ENCODE data around the gene ZNF362. TPM values are rescaled to one million over a fixed set of nuclear protein-coding genes. Genes with fewer than 3 reads are reported as not detected.

Gene ZNF362
- total and polyA plus RNA-seq, 2 of the 13 experiments (the other 11 are each of a cell fraction or from before 2014, with no cell fraction given) = 8.3 to 14.2 TPM

DNA sequence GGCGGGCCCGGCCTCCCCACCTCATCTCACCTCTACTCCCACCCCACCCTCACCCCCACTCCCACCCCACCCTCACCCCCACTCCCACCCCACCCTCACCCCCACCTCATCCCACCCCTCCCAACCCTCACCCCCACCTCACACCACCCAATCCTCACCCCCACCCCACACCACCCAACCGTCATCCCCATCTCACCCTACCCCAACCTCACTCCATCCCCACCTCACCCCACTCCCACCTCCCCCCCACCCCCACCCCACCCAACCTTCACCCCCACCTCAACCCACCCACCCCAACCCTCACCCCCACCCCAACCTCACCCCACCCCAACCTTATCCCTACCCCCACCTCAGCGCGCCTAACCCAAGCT, 51.2 kb downstream of the ZNF362 start:
- no peaks in the 10 kb centered on the region for H3K9me3 ChIP-seq (ENCODE audit: low read length)
- H3K4me2 ChIP-seq (ENCODE audit: low read depth, low read length) = no peak overlapping the region
- H3K36me3 ChIP-seq (replicated peaks in 1 of 2; ENCODE audit: control insufficient read depth in 1 of 2, insufficient read depth in 2 of 2, low read length in 2 of 2) = no peaks in the 10 kb centered on the region
- no peak overlapping the region for H2AFZ ChIP-seq (ENCODE audit: low read length)
- ATAC-seq (no peak), DNase-seq (ENCODE audit: low spot score) (no peak), FAIRE-seq (no peak)
- H4K20me1 ChIP-seq (ENCODE audit: insufficient read depth, low read length) = no peaks in the 10 kb centered on the region
- no peaks in the 10 kb centered on the region for H3K79me2 ChIP-seq (ENCODE audit: insufficient read depth, low read length)
- 88% methylated on average over 5 of the region's 5 CpGs for WGBS (ENCODE audit: low lambda C conversion rate)
- H3K27me3 ChIP-seq (ENCODE audit: control insufficient read depth in 1 of 2, insufficient read depth in 2 of 2, low read length in 2 of 2) = peaks cover 0 to 9% of the 10 kb centered on the region in 2 experiments; a peak in 2 of 5 replicates
- H3K4me1 ChIP-seq (ENCODE audit: insufficient read depth, low read length) = 0 out of 2 replicates have a peak, but pooled peaks cover 5% of the 10 kb centered on the region
- no peak overlapping the region for H3K27ac ChIP-seq (ENCODE audit: extremely low read length, insufficient read depth, low read length)
- no peak overlapping the region for H3K4me3 ChIP-seq (replicated peaks in 1 of 3; ENCODE audit: insufficient read depth in 1 of 3, low read depth in 2 of 3, low read length in 3 of 3)
- in situ Hi-C loops (cut with HindIII; ENCODE audit: extremely low pct_ligation_motif_present, low pct_unique_long_range_greater_than_20kb) (no loop called here), intact Hi-C loops (cut with micrococcal nuclease; ENCODE audit: unreplicated experiment) (no loop called here)
- ChIA-PET POLR2A (no interaction called here), CTCF (ENCODE audit: low intra/inter-chr PET ratio, low total read pairs) (no interaction called here)
- BruUV-seq (replicated peaks) = no TSS peak
- no peak overlapping the region for H3K9ac ChIP-seq (ENCODE audit: insufficient read depth, low read depth, low read length)
- no peak for TF ChIP-seq ZNF350 (CRISPR knock-in tag; IDR thresholded peaks at IDR 0.05; ENCODE audit: borderline replicate concordance, low read depth)
- TF ChIP-seq ZEB1 (IDR thresholded peaks at IDR 0.05; ENCODE audit: insufficient replicate concordance, low read depth) = no peak
- no peak for TF ChIP-seq CEBPZ (IDR thresholded peaks at IDR 0.05; ENCODE audit: low read length)
- TF ChIP-seq ZSCAN20 (CRISPR knock-in tag; IDR thresholded peaks at IDR 0.05; ENCODE audit: borderline replicate concordance) = no peak
- TF ChIP-seq ZNF891 (CRISPR knock-in tag; IDR thresholded peaks at IDR 0.05) = no peak
- TF ChIP-seq NCOR1 (IDR thresholded peaks at IDR 0.05; ENCODE audit: borderline replicate concordance, low read length) = no peak
- no peak for TF ChIP-seq POGK (CRISPR knock-in tag; conservative IDR thresholded peaks at IDR 0.05)
- no peak for TF ChIP-seq ZBTB34 (CRISPR knock-in tag; IDR thresholded peaks at IDR 0.05)
- no peak for TF ChIP-seq ZNF562 (CRISPR knock-in tag; IDR thresholded peaks at IDR 0.05; ENCODE audit: borderline replicate concordance)
- TF ChIP-seq, protein P1, sequence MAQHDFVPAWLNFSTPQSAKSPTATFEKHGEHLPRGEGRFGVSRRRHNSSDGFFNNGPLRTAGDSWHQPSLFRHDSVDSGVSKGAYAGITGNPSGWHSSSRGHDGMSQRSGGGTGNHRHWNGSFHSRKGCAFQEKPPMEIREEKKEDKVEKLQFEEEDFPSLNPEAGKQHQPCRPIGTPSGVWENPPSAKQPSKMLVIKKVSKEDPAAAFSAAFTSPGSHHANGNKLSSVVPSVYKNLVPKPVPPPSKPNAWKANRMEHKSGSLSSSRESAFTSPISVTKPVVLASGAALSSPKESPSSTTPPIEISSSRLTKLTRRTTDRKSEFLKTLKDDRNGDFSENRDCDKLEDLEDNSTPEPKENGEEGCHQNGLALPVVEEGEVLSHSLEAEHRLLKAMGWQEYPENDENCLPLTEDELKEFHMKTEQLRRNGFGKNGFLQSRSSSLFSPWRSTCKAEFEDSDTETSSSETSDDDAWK (CRISPR knock-in tag; IDR thresholded peaks at IDR 0.05) = no peak
- TF ChIP-seq, protein P2, sequence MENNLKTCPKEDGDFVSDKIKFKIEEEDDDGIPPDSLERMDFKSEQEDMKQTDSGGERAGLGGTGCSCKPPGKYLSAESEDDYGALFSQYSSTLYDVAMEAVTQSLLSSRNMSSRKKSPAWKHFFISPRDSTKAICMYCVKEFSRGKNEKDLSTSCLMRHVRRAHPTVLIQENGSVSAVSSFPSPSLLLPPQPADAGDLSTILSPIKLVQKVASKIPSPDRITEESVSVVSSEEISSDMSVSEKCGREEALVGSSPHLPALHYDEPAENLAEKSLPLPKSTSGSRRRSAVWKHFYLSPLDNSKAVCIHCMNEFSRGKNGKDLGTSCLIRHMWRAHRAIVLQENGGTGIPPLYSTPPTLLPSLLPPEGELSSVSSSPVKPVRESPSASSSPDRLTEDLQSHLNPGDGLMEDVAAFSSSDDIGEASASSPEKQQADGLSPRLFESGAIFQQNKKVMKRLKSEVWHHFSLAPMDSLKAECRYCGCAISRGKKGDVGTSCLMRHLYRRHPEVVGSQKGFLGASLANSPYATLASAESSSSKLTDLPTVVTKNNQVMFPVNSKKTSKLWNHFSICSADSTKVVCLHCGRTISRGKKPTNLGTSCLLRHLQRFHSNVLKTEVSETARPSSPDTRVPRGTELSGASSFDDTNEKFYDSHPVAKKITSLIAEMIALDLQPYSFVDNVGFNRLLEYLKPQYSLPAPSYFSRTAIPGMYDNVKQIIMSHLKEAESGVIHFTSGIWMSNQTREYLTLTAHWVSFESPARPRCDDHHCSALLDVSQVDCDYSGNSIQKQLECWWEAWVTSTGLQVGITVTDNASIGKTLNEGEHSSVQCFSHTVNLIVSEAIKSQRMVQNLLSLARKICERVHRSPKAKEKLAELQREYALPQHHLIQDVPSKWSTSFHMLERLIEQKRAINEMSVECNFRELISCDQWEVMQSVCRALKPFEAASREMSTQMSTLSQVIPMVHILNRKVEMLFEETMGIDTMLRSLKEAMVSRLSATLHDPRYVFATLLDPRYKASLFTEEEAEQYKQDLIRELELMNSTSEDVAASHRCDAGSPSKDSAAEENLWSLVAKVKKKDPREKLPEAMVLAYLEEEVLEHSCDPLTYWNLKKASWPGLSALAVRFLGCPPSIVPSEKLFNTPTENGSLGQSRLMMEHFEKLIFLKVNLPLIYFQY (CRISPR knock-in tag; IDR thresholded peaks at IDR 0.05; ENCODE audit: borderline replicate concordance) = no peak
- TF ChIP-seq WIZ (CRISPR knock-in tag; IDR thresholded peaks at IDR 0.05) = no peak
- TF ChIP-seq RXRB (CRISPR knock-in tag; IDR thresholded peaks at IDR 0.05; ENCODE audit: borderline replicate concordance) = no peak

Data from HepG2 (cell line).